Activated T-helper 1 cell treated with anti-CD3 and anti-CD28 coated beads, Interleukin-12 subunit alpha, Interleukin-12 subunit beta, Interleukin-2, Interleukin-4 antibody, amounts not matched to agents 30 ng/mL and 10 ng/mL and 1 ng/mL, durations not matched to agents 14 hours and 24 hours and 36 hours (primary cell): ENCODE data around the gene SIAH2. TPM values are rescaled to one million over a fixed set of nuclear protein-coding genes. Genes with fewer than 3 reads are reported as not detected.
"Not testable (repeated sequence)": the region's sequence is repeated elsewhere in the genome, so short reads cannot be mapped to it uniquely, and the experiment has no call there.

Experiments used
- DNase-seq: peaks from one replicate; pipeline ENCODE4 v3.0.0; 2021; ENCODE audit warnings: low spot score
- H3K27ac Mint-ChIP-seq: one replicate; pipeline ENCODE4 v1.8.0; 2021; ENCODE audit warnings: mild to moderate bottlenecking, mixed read lengths
- H3K27me3 Mint-ChIP-seq: one replicate; pipeline ENCODE4 v1.8.0; 2022; ENCODE audit warnings: mild to moderate bottlenecking, moderate library complexity, mixed read lengths; ENCODE audit not compliant: insufficient read depth
- H3K36me3 Mint-ChIP-seq: one replicate; pipeline ENCODE4 v1.8.0; 2021; ENCODE audit warnings: low read depth, mixed read lengths
- H3K4me1 Mint-ChIP-seq: one replicate; pipeline ENCODE4 v1.8.0; 2021; ENCODE audit warnings: low read depth, mixed read lengths
- H3K4me3 Mint-ChIP-seq: one replicate; pipeline ENCODE4 v1.8.0; 2021; ENCODE audit warnings: mild to moderate bottlenecking, moderate library complexity, mixed read lengths
- H3K9me3 Mint-ChIP-seq: one replicate; pipeline ENCODE4 v1.8.0; 2021; ENCODE audit warnings: mixed read lengths
- intact Hi-C: fragments of 100-400 bp; cut with micrococcal nuclease; formaldehyde crosslinking; loops from one replicate; pipeline ENCODE4 v1.15.1; 2024
- total RNA-seq: library from RNA; stranded (reverse); gene quantifications from 2 replicates; pipeline ENCODE4 v1.2.3, GENCODE V29; 2022

SIAH2 gene, protein sequence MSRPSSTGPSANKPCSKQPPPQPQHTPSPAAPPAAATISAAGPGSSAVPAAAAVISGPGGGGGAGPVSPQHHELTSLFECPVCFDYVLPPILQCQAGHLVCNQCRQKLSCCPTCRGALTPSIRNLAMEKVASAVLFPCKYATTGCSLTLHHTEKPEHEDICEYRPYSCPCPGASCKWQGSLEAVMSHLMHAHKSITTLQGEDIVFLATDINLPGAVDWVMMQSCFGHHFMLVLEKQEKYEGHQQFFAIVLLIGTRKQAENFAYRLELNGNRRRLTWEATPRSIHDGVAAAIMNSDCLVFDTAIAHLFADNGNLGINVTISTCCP
- 175 and 177 TPM in 2 replicates for total RNA-seq

DNA sequence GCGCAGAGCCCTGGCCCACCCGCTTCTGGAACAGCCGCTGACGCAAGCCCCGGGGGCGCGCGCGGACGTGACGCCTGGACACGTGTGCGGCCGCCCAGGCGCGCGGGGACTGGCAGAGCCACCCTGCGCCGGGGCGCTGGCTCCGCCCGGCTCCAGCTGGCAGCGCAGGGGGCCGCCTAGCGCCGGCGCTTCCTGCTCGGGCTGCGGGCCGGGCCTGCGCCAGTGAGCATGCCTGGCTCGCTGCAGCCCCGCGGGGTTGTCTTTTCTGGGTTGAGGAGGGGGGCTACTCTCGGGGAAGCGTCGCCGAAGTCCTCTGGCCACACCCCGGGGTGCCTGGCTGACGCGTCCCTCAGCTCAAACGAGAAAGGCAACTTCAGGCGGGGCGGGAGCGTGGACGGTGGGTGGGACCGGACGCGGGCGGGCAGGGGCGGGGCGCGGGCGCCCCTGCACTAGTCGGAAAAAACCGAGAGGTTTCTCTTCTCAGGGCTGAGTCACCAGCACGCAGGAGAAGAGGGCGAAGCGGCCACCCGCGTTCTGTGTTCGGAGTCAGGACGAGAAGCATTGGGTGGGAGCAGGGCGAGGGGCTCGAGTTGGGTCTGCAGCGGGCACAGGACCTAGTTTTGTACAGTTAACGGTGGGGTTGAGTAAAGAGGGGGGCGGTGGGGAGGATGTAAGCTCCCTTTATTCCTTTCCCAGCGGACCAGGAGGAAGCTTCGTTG, at the start of gene SIAH2:
Gene SIAH2, minus strand, starts transcription at position 48 of the 719 bp plus-strand sequence. CDS start 320 bp downstream, outside the sequence.
- Mint-ChIP-seq H3K27me3 (no peaks in the 10 kb centered on the region), H3K36me3 (peaks cover 45% of the 10 kb centered on the region), H3K4me1 (peaks cover 64% of the 10 kb centered on the region), H3K9me3 (no peaks in the 10 kb centered on the region), H3K4me3 (peak within 1 kb of the TSS; percentile 99), H3K27ac (peak within 1 kb of the TSS; percentile 100)
- intact Hi-C loops = loop anchor here (1.0 to 10.0 kb wide), 9 partner anchors 60 to 1509 kb away; partner anchors contain the start of genes EIF2A, ERICH6, SELENOT and SERP1
- DNase-seq = peak; percentile 90

DNA sequence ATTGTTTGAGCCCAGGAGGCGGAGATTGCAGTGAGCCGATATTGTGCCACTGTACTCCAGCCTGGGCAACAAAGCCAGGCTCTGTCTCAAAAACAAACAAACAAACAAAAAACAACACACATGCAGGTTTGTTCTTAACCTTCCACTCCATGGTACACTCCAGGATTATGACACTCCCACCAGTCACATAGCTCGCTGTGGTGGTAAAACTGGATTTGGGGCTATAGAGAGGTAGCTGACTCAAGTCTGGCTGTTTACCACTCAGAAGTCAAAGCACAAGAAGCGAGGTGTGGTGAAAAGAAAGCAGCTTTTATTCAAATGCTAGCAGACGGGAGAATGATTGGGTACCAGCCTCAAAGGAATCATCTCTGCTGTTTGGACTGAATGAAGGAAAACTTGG, 49.0 kb upstream of the SIAH2 start:
- H3K36me3 Mint-ChIP-seq = no peaks in the 10 kb centered on the region
- intact Hi-C loops = no loop called here
- peaks cover 16% of the 10 kb centered on the region for H3K27me3 Mint-ChIP-seq
- no peak for DNase-seq
- H3K4me3 Mint-ChIP-seq = no peak overlapping the region
- H3K9me3 Mint-ChIP-seq = no peaks in the 10 kb centered on the region
- no peak overlapping the region for H3K27ac Mint-ChIP-seq
- no peaks in the 10 kb centered on the region for H3K4me1 Mint-ChIP-seq

DNA sequence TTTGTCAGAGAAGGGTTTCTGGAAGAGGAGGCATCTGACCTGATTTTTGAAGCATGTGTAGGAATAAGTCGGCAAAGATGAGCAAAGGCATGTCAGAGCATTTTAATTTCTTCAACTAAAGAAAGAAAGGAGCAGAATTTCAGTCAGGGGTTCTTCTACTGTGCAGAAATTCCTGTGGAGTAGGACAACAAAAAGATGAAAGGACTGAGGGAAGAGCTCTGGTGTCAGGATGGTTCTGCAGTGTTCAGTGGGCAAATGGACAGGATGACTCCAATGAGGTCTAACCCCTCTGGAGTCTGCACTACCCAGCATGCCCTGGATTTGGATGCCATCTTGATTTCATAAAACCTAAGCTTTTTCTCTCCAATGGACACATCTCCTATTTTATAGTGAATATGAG, 47.7 kb upstream of the SIAH2 start:
- no peaks in the 10 kb centered on the region for H3K9me3 Mint-ChIP-seq

DNA sequence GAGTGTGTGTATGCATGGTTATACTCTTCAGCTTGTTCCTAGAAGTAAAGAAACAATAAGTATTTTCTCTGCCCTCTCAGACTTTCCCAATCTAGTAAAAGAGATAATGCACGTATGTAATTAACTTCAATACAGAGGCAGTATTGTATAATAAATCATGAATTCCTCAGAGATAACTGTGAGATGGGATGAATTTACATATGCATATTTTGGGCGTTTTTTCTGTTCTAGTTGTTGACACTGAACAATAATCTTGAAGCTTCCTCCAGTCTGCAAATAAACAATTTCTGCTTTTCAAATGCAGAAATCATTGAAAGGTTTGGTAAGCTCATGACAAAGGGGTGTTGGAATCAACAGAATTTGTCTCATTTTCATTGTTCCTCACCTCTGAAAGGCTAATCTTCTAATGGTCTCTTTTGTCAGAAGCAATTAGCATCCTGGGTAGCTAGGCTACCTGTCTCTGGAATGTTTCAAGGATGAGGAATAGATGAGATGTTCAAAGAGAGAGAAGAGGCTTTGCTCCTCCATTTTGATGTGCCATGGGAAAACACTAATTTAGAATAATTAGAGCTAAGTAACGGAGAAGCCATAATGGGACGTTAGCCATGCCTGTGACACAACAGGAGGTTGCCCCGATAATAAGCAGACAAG, 43.3 kb upstream of the SIAH2 start:
- Mint-ChIP-seq H3K27me3 (peaks cover 17% of the 10 kb centered on the region), H3K4me1 (no peaks in the 10 kb centered on the region), H3K4me3 (no peak overlapping the region), H3K27ac (no peak overlapping the region), H3K9me3 (no peaks in the 10 kb centered on the region), H3K36me3 (no peaks in the 10 kb centered on the region)
- intact Hi-C loops = no loop called here
- DNase-seq = no peak

More for the DNA sequence above, 47.7 kb upstream of the SIAH2 start:
- DNase-seq = no peak
- Mint-ChIP-seq H3K27ac (no peak overlapping the region), H3K36me3 (no peaks in the 10 kb centered on the region), H3K27me3 (peaks cover 19% of the 10 kb centered on the region), H3K4me3 (no peak overlapping the region), H3K4me1 (no peaks in the 10 kb centered on the region)
- intact Hi-C loops = no loop called here

DNA sequence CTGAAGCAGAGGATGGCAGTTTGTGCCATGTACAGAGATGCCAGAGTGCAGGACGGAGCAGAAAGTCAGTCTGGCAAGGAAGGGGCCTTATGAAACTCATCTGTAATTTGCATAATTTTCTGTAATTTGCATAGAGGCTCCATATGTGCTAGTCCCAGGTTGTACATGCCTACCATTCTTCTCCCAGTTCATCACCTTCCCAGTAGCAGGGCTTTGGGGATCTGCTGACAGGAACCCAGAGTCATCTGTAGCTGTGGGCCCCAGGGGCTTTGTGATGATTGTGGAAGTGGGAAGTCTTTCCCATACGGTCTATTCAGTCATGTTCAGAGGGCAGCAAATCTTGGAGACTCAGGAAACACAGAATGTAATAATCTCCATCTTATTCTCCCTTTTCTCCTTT, 42.4 kb upstream of the SIAH2 start:
- Mint-ChIP-seq H3K4me3 (no peak overlapping the region), H3K27ac (no peak overlapping the region), H3K9me3 (no peaks in the 10 kb centered on the region), H3K27me3 (peaks cover 13% of the 10 kb centered on the region), H3K36me3 (no peaks in the 10 kb centered on the region), H3K4me1 (no peaks in the 10 kb centered on the region)
- intact Hi-C loops = no loop called here
- DNase-seq = no peak

DNA sequence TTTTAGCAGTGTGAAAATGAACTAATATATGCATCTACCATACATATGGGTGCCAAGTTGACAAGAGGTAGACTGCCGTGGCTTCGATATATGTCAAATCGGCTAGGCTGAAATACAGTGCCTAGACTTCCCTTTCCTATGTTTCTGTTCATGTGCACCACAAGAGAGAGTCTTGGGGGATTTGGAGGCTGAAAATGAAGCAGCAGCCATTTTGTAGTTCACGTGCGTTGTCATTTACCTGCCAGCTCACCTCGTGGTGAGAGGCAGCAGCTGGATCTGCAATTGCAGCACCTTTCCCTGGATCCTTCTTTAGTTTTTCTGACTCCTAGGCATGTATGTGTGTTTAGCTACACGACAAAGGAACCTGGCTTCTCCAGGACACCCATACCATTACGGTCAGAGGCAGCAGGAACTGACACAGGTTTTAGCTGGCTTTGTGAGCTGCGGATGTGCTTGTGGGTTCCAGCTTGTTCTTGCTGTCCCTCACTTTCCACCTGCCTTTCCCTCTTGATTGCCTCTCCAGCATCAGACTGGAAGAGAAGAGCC, 40.5 kb upstream of the SIAH2 start:
- H3K36me3 Mint-ChIP-seq = no peaks in the 10 kb centered on the region
- no peak for DNase-seq
- no peak overlapping the region for H3K4me3 Mint-ChIP-seq
- no peaks in the 10 kb centered on the region for H3K9me3 Mint-ChIP-seq
- intact Hi-C loops = no loop called here
- H3K27me3 Mint-ChIP-seq = peaks cover 12% of the 10 kb centered on the region
- H3K27ac Mint-ChIP-seq = no peak overlapping the region
- peaks cover 5% of the 10 kb centered on the region for H3K4me1 Mint-ChIP-seq

DNA sequence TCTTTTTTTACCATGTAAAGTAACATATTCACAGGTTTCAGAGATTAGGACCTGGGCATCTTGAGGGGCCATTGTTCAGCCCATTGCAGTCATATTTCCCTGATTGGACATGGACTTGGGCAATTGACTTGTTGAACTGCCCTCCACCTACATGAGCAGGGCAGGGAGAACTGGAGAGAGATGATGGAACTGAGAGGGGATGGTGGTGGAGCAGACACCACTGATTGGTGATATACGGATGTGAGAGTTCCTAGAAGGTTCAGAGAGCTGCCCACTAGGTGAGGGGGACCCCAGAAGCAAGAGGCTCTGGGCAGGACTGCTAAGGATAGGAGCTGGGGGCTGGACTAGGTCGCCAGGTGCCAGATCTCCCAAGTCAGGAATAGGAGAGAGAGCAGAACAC, 37.8 kb upstream of the SIAH2 start:
- Mint-ChIP-seq H3K27ac (no peak overlapping the region), H3K36me3 (no peaks in the 10 kb centered on the region), H3K9me3 (no peaks in the 10 kb centered on the region), H3K27me3 (peaks cover 4% of the 10 kb centered on the region), H3K4me3 (no peak overlapping the region), H3K4me1 (peaks cover 23% of the 10 kb centered on the region)
- no peak for DNase-seq
- intact Hi-C loops = no loop called here

DNA sequence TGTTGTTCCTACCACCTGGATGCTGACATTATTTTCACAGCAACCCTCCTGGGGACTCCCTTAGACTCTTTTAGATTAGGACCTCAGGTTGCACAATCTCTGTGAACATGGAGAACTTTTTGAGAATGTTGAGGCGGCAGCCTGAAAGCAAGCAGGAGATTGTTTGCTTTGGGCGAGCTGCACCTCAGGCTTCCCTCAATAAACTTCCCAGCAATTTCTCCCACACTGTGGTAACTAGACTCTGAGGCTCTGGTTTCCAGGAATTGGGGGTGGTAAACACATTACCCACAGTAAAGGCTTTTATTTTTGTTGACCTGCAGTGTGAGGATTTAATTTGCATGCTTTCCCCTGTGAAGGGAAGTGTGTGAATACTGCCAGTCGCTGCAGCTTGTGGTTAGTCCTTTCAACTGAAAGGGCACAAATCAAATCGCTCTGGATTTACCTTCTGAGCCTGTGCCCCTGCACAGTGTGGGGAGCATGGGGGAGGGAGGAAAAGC, 35.2 kb upstream of the SIAH2 start:
- intact Hi-C loops = no loop called here
- Mint-ChIP-seq H3K27me3 (peaks cover 2% of the 10 kb centered on the region), H3K27ac (no peak overlapping the region), H3K4me3 (peak overlapping the region; percentile 30), H3K4me1 (peaks cover 23% of the 10 kb centered on the region), H3K36me3 (no peaks in the 10 kb centered on the region), H3K9me3 (no peaks in the 10 kb centered on the region)
- no peak for DNase-seq

DNA sequence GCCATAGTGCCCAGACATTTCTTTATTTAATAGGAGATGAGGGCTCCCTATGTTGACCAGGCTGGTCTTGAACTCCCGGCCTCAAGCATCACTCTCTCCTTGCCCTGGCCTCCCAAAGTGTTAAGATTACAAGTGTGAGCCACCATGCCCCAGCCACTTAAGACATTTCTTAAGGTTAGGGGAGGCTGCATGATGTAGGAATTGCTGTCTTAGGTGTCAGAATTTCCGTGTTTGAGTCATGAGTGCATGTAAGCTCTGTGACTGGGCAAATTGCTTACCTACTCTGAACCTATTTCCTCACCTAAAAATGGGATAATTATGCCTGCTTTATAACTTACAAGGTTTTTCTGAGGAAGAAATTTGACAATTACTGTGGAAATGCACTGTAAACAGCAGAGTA, 34.2 kb upstream of the SIAH2 start:
- H3K4me1 Mint-ChIP-seq = peaks cover 23% of the 10 kb centered on the region
- intact Hi-C loops = loop anchor here (1.0 to 2.0 kb wide), 3 partner anchors 13 to 68 kb away; no protein-coding TSS in a partner anchor

DNA sequence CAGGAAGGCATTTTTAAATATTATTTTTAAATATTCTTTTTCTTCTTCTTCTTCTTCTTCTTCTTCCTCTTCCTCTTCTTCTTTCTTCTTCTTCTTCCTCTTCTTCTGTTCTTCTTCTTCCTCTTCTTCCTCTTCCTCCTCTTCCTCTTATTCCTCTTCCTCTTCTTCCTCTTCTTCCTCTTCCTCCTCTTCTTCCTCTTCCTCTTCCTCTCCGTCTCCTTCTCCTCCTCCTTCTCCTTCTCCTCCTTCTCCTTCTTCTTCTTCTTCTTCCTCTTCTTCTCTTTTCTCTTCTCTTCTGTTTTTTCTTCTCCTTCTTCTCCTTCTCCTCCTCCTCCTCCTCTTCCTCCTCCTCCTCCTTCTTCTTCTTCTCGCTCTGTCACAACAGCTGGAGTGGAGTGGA, 33.6 kb upstream of the SIAH2 start:
- H3K4me1 Mint-ChIP-seq = peaks cover 23% of the 10 kb centered on the region
- not testable (repeated sequence) for H3K27ac Mint-ChIP-seq, H3K4me3 Mint-ChIP-seq, H3K27me3 Mint-ChIP-seq, H3K36me3 Mint-ChIP-seq, H3K9me3 Mint-ChIP-seq, DNase-seq
- intact Hi-C loops = loop anchor here (2.0 kb wide), 1 partner anchor 68 kb away; no protein-coding TSS in a partner anchor

More for the DNA sequence above, 34.2 kb upstream of the SIAH2 start:
- Mint-ChIP-seq H3K36me3 (no peaks in the 10 kb centered on the region), H3K9me3 (no peaks in the 10 kb centered on the region), H3K27me3 (peaks cover 2% of the 10 kb centered on the region), H3K4me3 (no peak overlapping the region), H3K27ac (peak overlapping the region; percentile 1)
- no peak for DNase-seq

DNA sequence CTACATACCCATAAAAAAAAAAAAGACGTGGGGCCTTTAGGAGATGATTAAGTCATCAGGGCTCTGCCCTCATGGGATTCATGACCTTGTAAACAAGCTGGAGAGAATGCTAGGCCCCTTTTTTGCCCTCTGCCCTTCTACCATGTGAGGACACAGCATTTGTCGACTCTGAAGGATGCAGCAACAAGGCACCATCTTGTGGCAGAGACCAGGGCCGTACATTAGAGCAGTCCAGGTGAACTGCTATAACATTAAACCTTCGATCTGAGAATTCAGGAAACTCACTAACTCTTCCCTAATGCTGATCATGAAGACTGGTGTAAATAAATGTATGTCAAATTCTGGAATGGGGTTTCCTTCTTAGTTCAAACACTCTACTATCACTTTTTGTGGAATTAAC, 30.7 kb upstream of the SIAH2 start:
- H3K36me3 Mint-ChIP-seq = no peaks in the 10 kb centered on the region
- H3K9me3 Mint-ChIP-seq = no peaks in the 10 kb centered on the region
- no peak for DNase-seq
- no peak overlapping the region for H3K4me3 Mint-ChIP-seq
- H3K4me1 Mint-ChIP-seq = peaks cover 21% of the 10 kb centered on the region
- peaks cover 3% of the 10 kb centered on the region for H3K27me3 Mint-ChIP-seq
- H3K27ac Mint-ChIP-seq = no peak overlapping the region
- intact Hi-C loops = no loop called here

DNA sequence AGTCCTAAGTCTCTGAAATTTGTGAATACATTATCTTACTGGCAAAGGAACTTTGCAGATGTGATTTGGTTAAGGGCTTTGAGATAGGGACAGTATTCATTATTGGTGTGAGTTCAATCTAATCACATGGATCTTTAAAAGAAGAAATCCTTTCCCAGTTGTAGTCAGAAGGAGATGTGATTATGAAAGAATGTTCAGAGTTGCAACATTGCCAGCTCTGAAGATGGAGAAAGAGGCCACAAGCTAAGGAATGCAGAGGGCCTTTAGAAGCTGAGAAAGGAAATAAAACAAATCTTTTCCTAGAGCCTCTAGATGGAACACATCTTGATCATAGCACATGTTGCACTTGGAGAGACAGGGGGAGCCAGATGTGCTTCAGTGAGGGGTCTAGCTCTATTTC, 27.7 kb upstream of the SIAH2 start:
- Mint-ChIP-seq H3K27ac (peak overlapping the region; percentile 36), H3K27me3 (peaks cover 6% of the 10 kb centered on the region), H3K4me3 (no peak overlapping the region), H3K9me3 (no peaks in the 10 kb centered on the region), H3K36me3 (no peaks in the 10 kb centered on the region), H3K4me1 (peaks cover 24% of the 10 kb centered on the region)
- intact Hi-C loops = no loop called here
- no peak for DNase-seq
